Right hindlimb (tissue), 1 donor: ENCODE measurements around the gene MARF1.
"Not testable (repeated sequence)": the region's sequence is repeated elsewhere in the genome, so short reads cannot be mapped to it uniquely, and the experiment has no call there.

Source experiments
- DNase-seq: peaks from one replicate; pipeline ENCODE4 v3.0.0-alpha.2; 2018

The MARF1 gene

DNA sequence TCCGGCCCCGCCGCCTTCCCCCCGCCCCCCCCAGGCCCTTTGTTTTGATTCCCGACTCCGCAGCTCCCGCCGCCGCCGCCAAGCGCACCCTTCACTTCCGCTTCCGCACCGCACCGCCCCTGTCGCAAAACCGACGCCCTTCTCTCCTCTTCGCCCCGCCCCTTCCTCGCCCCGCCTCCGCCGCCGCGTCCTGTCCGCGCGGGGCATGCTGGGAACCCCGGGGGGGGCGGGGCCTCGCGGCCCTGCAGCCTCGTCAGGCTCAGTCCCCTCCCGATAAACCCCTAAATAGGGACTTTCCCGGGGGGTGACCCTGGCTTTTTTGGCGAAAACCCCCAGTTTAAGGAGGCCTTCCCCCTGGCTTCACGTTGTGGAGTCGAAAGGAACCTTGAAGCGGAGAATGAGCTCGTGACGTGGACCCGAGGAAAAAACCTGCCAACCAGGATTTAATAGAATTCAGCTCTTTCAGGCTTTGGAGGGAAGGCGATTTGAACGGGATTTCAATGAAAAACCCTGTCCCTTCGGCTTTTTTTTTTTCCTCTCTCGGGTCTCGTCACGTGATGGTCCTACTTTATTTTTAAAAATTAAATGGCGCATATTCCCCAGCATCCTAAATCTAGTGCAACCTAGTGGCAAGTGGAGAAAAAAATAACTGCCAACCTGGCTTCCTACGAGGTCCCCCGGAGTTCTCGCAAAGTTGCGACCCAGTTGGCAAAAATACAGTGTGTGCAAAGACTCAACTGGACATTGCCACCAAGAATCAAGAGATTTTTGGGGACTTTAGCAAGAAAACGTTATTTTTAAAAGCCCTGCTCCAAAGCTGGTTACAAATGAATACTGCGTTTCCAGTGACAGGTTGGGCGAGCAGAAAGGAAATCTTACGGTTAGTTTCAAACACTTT lies at the start of gene MARF1:
TSS of gene MARF1 (minus strand) at position 107 of the 898 bp plus-strand sequence. CDS start 3,921 bp downstream, outside the sequence.
- peak; percentile 98 for DNase-seq

DNA sequence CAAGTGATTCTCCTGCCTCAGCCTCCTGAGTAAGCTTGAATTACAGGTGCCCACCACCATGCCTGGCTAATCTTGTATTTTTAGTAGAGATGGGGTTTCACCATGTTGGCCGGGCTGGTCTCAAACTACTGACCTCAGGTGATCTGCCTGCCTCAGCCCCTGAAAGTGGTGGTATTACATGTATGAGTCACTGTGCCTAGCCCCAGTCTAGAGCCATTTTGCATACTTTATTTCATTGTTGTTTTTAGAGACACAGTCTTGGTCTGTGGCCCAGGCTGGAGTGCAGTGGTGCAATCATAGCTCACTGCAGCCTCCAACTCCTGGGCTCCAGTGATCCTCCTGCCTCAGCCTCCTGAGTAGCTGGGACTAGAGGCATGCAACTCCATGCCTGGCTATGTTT lies 49.6 kb upstream of the MARF1 start:
- not testable (repeated sequence) for DNase-seq

GRCh38 chr16:15691046-15691445 lies 48.1 kb upstream of the MARF1 start:
- no peak for DNase-seq

DNA sequence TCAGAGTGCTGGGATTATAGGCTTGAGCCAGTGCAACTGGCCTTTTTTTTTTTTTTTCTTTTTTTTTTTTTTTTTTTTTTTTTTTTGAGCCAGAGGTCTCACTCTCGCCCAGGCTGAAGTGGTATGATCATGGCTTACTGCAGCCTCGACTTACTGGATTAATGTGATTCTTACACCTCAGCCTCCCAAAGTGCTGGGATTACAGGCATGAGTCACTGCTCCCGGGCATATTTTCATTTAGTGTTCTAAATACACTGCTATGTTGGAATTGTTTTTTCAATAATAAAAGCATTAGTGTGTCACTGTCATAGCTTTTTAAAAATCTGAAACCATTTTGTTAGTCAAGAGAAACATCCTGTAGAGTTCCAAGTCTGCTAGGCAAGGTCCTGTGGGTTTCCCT lies 47.3 kb upstream of the MARF1 start:
- no peak for DNase-seq

GRCh38 chr16:15689290-15689689 lies 46.3 kb upstream of the MARF1 start:
- DNase-seq = no peak

GRCh38 chr16:15686287-15686686 lies 43.3 kb upstream of the MARF1 start:
- no peak for DNase-seq

DNA sequence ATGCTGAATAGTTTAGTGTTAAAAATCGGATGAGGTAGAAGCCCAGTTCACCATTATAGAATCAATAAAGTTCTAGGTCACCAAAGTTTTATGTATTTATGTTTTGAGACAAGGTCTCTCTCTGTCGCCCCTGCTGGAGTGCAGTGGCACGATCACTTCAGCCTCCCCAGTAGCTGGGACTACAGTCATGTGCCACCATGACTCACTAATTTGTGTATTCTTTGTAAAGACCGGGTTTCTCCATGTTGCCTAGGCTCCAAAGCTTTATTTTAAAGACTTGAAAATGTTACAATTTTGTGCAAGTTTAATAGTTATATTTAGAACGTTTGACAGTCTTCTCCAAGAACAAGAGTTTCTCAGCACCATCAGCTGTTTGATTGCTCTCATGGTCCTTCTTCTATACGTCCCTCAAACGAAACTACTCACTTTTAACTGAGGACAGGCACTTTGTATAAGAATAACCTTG lies 39.2 kb upstream of the MARF1 start:
- no peak for DNase-seq

- DNase-seq = no peak
Observed at GRCh38 chr16:15677447-15677846, 34.5 kb upstream of the MARF1 start.

DNA sequence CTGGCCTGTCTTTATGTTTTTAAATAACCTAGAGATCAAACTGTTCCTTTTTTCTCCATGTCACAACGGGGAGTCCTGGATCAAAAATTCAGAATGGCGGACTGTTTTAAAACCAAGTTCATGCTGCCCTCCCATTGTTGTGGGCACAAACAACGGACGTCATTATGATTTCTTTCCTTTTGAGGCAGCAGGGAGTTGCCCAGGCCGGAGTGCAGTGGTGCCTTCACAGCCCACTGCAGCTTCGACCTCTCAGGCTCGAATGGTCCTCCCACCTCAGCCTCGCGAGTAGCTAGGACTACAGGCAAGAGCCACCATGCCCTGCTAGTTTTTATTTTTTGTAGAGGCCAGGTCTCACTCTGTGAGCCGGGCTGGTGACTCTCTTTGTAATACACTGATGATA lies 33.6 kb upstream of the MARF1 start:
- DNase-seq = no peak

DNA sequence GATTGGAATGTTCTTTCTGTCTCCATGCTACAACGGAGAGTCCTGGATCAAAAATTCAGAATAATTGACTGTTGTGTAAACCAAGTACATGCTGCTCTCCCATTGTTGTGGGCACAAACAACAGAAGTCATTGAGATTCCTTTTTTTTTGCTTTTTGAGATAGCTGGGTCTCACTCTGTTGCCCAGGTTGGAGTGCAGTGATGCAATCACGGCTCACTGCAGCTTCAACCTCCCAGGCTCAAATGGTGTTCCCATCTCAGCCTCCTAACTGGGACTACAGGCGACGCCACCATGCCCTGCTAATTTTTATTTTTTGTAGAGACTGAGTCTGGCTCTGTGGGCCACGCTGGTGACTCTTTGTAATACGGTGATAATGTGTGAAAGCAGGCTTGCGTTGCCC lies 31.6 kb upstream of the MARF1 start:
- no peak for DNase-seq

DNA sequence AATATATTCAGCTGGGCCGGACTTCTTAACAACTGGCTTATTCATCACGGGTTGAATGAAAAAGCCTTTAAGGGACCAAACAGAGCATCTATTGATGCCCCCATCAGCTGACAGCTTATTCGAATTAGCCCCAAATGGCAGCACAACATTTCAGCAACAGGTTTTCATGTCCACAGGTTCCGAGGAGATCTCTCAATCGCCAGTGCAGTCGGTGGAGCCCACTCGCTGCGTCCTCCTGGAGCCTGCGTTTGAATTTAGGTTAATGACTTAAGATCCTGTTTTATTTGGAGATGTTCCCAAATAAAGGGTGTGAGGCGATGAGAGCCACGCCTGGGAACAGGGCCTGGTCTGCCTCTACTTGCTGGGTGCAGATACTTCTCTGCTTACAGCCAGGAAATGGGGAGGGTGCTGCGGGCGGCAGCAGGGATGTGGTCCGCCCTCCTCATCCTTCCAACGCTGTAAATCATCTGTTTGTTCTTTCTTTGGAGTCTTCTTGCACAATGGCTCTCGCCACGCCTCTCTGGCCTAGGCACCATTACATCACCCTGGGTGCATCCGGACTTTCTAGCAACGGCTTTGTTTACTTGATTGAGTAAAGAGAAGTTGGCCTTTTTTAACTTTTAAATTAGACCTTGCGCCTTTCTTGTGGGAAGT lies 29.7 kb upstream of the MARF1 start:
- peak; percentile 82 for DNase-seq

- DNase-seq = not testable (repeated sequence)
Observed at GRCh38 chr16:15672127-15672513, 29.2 kb upstream of the MARF1 start.

GRCh38 chr16:15671530-15672117 lies 28.7 kb upstream of the MARF1 start:
- no peak for DNase-seq

- DNase-seq = no peak
Observed at GRCh38 chr16:15667091-15667742, 24.3 kb upstream of the MARF1 start.

GRCh38 chr16:15665107-15665506 lies 22.2 kb upstream of the MARF1 start:
- no peak for DNase-seq

DNA sequence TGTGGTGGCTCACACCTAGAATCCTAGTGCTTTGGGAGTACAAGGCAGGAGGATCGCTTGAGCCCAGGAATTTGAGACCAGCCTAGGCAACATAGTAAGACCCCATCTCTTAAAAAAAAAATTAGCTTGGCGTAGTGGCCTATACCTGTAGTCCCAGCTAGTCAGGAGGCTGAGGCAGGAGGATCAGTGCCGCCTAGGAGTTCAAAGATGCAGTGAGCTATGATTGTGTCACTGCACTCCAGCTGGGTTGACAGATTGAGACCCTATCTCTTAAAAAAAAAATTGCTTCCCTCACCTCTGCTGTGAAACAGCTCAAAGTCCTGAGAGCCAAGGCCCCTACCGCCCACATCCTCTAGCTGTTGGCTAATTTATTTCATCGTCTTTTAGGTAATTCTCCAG lies 17.2 kb upstream of the MARF1 start:
- DNase-seq = no peak

DNA sequence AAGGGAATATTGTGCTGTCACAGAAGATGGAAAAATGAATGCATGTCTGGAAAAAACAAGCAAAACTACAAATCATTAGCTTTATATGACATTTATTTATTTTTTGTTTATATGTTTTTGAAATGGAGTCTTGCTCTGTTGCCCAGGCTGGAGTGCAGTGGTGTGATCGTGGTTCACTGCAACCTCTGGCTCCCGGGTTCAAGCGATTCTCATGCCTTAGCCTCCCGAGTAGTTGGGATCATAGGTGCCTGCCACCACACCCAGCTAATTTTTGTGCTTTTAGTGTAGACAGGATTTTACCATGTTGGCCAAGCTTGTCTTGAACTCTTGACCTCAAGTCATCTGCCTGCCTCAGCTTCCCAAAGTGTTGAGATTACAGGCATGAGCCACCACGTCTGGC lies 15.6 kb upstream of the MARF1 start:
- DNase-seq = no peak

DNA sequence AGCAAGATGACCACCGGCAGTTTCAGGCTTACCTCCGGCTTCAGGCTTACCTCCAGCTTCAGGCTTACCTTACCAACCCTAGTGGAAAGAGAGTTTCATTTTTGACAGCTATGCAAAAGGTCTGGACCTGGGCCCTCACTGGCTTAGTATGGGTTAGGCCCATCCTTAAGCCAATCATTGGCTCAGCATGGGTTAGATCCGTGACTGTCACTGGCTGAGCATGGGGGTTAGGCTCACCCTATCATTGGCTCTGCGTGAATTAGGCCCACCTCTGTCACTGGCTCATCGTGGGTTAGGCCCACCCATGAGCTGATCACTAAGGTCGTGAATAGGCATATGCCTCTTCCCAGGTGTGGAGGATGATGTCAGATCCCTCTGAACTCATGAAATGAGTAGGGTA lies 15.2 kb upstream of the MARF1 start:
- DNase-seq = no peak

DNA sequence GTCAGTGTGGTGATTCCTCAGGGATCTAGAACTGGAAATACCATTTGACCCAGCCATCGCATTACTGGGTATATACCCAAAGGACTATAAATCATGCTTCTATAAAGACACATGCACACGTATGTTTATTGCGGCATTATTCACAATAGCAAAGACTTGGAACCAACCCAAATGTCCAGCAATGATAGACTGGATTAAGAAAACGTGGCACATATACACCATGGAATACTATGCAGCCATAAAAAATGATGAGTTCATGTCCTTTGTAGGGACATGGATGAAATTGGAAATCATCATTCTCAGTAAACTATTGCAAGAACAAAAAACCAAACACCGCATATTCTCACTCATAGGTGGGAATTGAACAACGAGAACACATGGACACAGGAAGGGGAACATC lies 12.6 kb upstream of the MARF1 start:
- DNase-seq = not testable (repeated sequence)

- DNase-seq = no peak
Observed at GRCh38 chr16:15654591-15654990, 11.6 kb upstream of the MARF1 start.

- DNase-seq = no peak
Observed at GRCh38 chr16:15653227-15653626, 10.3 kb upstream of the MARF1 start.

DNA sequence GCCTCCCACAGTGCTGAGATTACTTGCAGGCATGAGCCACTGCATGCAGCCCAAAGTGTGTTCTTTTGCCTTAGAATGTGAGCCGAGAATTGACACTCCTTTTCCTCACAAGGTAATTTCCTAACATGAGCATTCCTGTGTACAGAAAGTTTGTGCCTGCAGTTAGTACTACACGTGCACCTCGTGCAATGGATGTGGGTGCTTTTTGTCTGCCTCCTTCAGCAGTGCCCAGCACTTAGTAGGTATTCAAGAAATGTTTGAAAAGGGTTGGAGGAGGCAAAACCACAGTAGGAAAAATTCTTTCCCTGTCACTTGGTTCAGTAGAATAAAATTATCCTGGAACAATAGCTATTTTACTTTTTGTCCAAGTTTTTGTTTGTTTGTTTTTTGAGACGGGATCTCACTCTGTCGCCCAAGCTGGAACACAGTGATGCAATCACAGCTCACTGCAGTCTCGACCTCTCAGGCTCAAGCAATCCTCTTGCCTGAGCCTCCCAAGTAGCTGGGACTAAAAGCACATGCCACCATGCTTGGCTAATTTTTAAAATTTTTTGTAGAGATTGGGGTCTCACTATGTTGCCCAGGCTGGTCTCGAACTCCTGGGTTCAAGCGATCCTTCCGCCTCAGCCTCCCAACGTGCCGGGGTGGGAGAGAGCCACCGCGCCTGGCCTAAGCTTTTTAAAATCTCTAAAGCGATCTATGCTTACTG lies 9.5 kb upstream of the MARF1 start:
- no peak for DNase-seq
